ENCODE data around the gene RGS9. TPM values are rescaled to one million over a fixed set of nuclear protein-coding genes. Genes with fewer than 3 reads are reported as not detected.

Gene RGS9
- total and polyA plus RNA-seq, 2 of the 13 experiments (the other 11 are each of a cell fraction or from before 2014, with no cell fraction given) = 0.44 to 0.74 TPM

- TF ChIP-seq NONO (IDR thresholded peaks at IDR 0.05) (no peak), NONO (CRISPR knock-in tag; conservative IDR thresholded peaks at IDR 0.05) (peak; percentile 65), FOXK1 (CRISPR knock-in tag; IDR thresholded peaks at IDR 0.05; ENCODE audit: borderline replicate concordance, low read depth) (peak; percentile 46; the same call in 1 of the 2 replicates), NCOA5 (CRISPR knock-in tag; IDR thresholded peaks at IDR 0.05) (no peak), KDM5B (CRISPR knock-in tag; IDR thresholded peaks at IDR 0.05; ENCODE audit: borderline replicate concordance) (peak; percentile 43; the same call in 1 of the 2 replicates), NCOA2 (CRISPR knock-in tag; IDR thresholded peaks at IDR 0.05) (no peak), ZBTB20 (CRISPR knock-in tag; IDR thresholded peaks at IDR 0.05; ENCODE audit: borderline replicate concordance, low read depth) (peak; percentile 43; the same call in 1 of the 2 replicates), NFYB (CRISPR knock-in tag; IDR thresholded peaks at IDR 0.05) (peak; percentile 82), IRF2 (CRISPR knock-in tag; IDR thresholded peaks at IDR 0.05) (peak; percentile 18; the same call in 1 of the 2 replicates), ZHX2 (IDR thresholded peaks at IDR 0.05; ENCODE audit: low read depth) (no peak), ZHX2 (CRISPR knock-in tag; IDR thresholded peaks at IDR 0.05; ENCODE audit: borderline replicate concordance) (no peak), RBM22 (optimal IDR thresholded peaks at IDR 0.05; ENCODE audit: low read length) (no peak), HNRNPK (IDR thresholded peaks at IDR 0.05; ENCODE audit: low read depth, low read length, poor library complexity, severe bottlenecking) (peak; percentile 90), STAG1 (CRISPR knock-in tag; IDR thresholded peaks at IDR 0.05) (peak; percentile 64), ELF1 (CRISPR knock-in tag; IDR thresholded peaks at IDR 0.05) (no peak), PCBP1 (IDR thresholded peaks at IDR 0.05; ENCODE audit: borderline replicate concordance, low read depth, low read length) (no peak), ZNF576 (CRISPR knock-in tag; IDR thresholded peaks at IDR 0.05) (no peak), DZIP1 (CRISPR knock-in tag; IDR thresholded peaks at IDR 0.05) (no peak), MXD1 (CRISPR knock-in tag; IDR thresholded peaks at IDR 0.05) (peak; percentile 41; the same call in 1 of the 2 replicates), ZSCAN25 (CRISPR knock-in tag; IDR thresholded peaks at IDR 0.05) (0 out of 2 replicates have a peak, but pooled peaks have one; percentile 21)
Observed at GRCh38 chr17:65137021-65137939, at the start of gene RGS9 (continued).

Data from HepG2 (cell line).